Kidney (tissue), 14 donors: ENCODE data around the gene RHEB. TPM values are rescaled to one million over a fixed set of nuclear protein-coding genes. Genes with fewer than 3 reads are reported as not detected.

Experiments
- DNase-seq, 5 donors: peaks; one replicate each; pipeline ENCODE4 v3.0.0-alpha.2; 2013 to 2020
- FAIRE-seq: peaks from 2 replicates; lab custom pipeline; 2012; peaks lifted over from hg19 to GRCh38; lab: Jason Lieb, UNC
- H3K27ac ChIP-seq, 2 donors: one replicate each; pipeline ENCODE4 v1.7.0; 2013; ENCODE audit warnings: low read depth in 2 of 2, low read length in 2 of 2, inconsistent platforms in 1 of 2
- H3K27me3 ChIP-seq: one replicate; pipeline ENCODE4 v1.7.1; 2013; ENCODE audit warnings: low read length, inconsistent platforms; ENCODE audit not compliant: control insufficient read depth, insufficient read depth
- H3K36me3 ChIP-seq, 3 donors: one replicate each; pipeline versions ENCODE4 v1.7.0 to v1.7.1; 2013; ENCODE audit warnings: low read length in 3 of 3, control low read depth in 1 of 3, inconsistent platforms in 1 of 3; ENCODE audit not compliant: insufficient read depth in 3 of 3, control insufficient read depth in 2 of 3
- H3K4me1 ChIP-seq, 3 donors: one replicate each; pipeline versions ENCODE4 v1.7.0 to v1.7.1; 2013; ENCODE audit warnings: low read length in 3 of 3, inconsistent platforms in 1 of 3, low read depth in 1 of 3; ENCODE audit not compliant: control insufficient read depth in 2 of 3, insufficient read depth in 2 of 3
- H3K4me3 ChIP-seq, 3 donors: one replicate each; pipeline versions ENCODE4 v1.7.0 to v1.8.1; 2013; ENCODE audit warnings: low read length in 3 of 3, control low read depth in 1 of 3, inconsistent platforms in 1 of 3
- H3K9ac ChIP-seq, 3 donors: one replicate each; pipeline versions ENCODE4 v1.7.0 to v1.7.1; 2013; ENCODE audit warnings: low read length in 3 of 3, control low read depth in 1 of 3, inconsistent platforms in 1 of 3
- H3K9me3 ChIP-seq, 3 donors: one replicate each; pipeline versions ENCODE4 v1.7.0 to v1.7.1; 2013; ENCODE audit warnings: low read length in 3 of 3, control low read depth in 1 of 3, inconsistent platforms in 1 of 3; ENCODE audit not compliant: control insufficient read depth in 2 of 3, insufficient read depth in 1 of 3
- CTCF ChIP-seq: IDR thresholded peaks from 3 replicates; pipeline ENCODE4 v1.5.1; 2012; ENCODE audit warnings: mild to moderate bottlenecking, moderate library complexity, borderline replicate concordance; ENCODE audit not compliant: insufficient read depth; ENCODE audit errors: extremely low read depth
- intact Hi-C: fragments of 100-400 bp; cut with DNase I; formaldehyde crosslinking; loops from one replicate; pipeline ENCODE4 v1.11.1; 2022
- polyA plus RNA-seq: library from polyadenylated mRNA; stranded (reverse); fragments of 350-450 nt; fragmentation: Illumina TruSeq; extraction: RNeasy Lipid Tissue Mini Kit (QIAGEN cat#74804); gene quantifications from one replicate; pipeline ENCODE4 v1.2.3, GENCODE V29; 2014; ENCODE audit warnings: low read depth, low replicate concordance; ENCODE audit not compliant: insufficient read depth
- total RNA-seq: library from RNA; stranded (reverse); fragmentation: NEBNext Ultra II Directional; extraction: Animal tissue kit (Norgen Biotek cat#: 25700); gene quantifications from one replicate; pipeline ENCODE4 v1.2.1, GENCODE V29; 2021
- donor health status: control.
- donor health status: control.
- donor health status: control.
- donor health status: control.
- donor health status: control.
- donor health status: DM: yes; HTN: yes; CAD: no.
- donor health status: Normal renal cell carcinoma (clear cell type).

The RHEB gene
- total and polyA plus RNA-seq, 2 donors from 2014 or later, result 92.7 to 123 TPM

DNA sequence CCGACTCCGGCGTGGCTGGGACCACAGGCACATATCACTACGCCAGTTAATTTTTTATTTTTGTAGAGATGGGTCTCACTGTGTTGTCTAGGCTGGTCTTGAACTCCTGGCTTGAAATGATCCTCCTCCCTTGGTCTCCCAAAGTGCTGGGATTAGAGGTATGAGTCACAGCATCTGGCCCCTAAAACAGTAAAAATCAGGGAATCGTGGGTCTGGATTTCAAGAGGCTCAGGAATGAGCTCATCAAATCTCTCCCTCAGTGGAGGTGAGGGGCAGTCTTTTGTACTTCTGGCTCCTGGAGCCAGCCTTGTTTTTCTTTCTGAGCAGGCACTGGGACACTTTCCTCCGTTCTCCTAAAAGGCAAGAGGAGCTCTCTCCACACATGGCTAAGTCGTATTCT lies 32.1 kb upstream of the RHEB start:
- H3K4me3 ChIP-seq, result no peak overlapping the region
- FAIRE-seq (no peak), DNase-seq (no peak)
- TF ChIP-seq CTCF, result no peak
- no peaks in the 10 kb centered on the region for H3K9me3 ChIP-seq
- no peaks in the 10 kb centered on the region for H3K27me3 ChIP-seq
- intact Hi-C loops, result no loop called here
- H3K36me3 ChIP-seq, result peaks cover 0 to 2% (median under 1%) of the 10 kb centered on the region in 3 donors
- H3K4me1 ChIP-seq, result peaks cover 0 to 5% (median 0%) of the 10 kb centered on the region in 3 donors
- peak overlapping the region; percentile 41 to 48 for H3K27ac ChIP-seq
- H3K9ac ChIP-seq, result no peak overlapping the region

DNA sequence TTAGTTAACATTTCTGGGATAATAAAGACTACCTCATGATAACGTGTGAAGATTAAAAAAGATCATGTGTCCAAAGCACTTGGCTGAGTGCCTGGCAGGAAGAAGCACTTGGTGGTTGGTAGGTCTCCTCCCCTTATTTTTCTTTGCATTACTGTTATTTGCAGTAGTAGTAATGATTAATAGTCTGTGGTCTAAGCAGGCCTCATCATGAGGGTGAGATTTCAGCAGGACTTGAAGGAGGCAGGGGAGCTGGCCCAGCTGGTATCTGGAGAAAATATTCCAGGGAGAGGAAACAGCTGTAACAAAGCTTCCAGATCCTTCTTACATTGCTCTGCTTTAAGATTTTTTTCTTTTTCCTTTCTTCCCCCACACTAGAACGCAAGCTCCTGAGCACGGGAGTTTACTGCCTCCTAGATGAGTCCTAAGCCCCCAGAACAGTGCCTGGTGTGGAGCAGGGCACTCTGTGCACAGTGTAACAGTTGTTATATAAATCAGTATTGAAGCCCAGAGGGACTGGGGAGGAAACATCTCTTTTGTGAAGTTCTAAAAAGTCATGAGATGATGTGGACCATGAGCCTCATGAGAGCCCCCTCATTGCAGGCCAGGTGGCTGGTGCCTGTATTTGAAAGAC lies 31.1 kb upstream of the RHEB start:
- Histone ChIP-seq H3K36me3 (peaks cover 0 to 2% (median 0%) of the 10 kb centered on the region in 3 donors), H3K4me3 (no peak overlapping the region), H3K4me1 (peaks cover 0 to 5% (median 0%) of the 10 kb centered on the region in 3 donors), H3K9ac (no peak overlapping the region), H3K27ac (no peak overlapping the region), H3K9me3 (no peaks in the 10 kb centered on the region), H3K27me3 (no peaks in the 10 kb centered on the region)
- DNase-seq (peak in 3 of 5 donors; percentile 39 to 74 (median 64)), FAIRE-seq (no peak)
- intact Hi-C loops, result no loop called here
- no peak for TF ChIP-seq CTCF

- no peak for TF ChIP-seq CTCF
- Histone ChIP-seq H3K27ac (no peak overlapping the region), H3K9me3 (no peaks in the 10 kb centered on the region), H3K9ac (no peak overlapping the region), H3K27me3 (no peaks in the 10 kb centered on the region), H3K4me1 (peaks cover 0 to 5% (median 0%) of the 10 kb centered on the region in 3 donors), H3K36me3 (no peaks in the 10 kb centered on the region), H3K4me3 (no peak overlapping the region)
- FAIRE-seq (no peak), DNase-seq (no peak)
- intact Hi-C loops, result no loop called here
Measured at GRCh38 chr7:151549644-151550043, 29.9 kb upstream of the RHEB start.

DNA sequence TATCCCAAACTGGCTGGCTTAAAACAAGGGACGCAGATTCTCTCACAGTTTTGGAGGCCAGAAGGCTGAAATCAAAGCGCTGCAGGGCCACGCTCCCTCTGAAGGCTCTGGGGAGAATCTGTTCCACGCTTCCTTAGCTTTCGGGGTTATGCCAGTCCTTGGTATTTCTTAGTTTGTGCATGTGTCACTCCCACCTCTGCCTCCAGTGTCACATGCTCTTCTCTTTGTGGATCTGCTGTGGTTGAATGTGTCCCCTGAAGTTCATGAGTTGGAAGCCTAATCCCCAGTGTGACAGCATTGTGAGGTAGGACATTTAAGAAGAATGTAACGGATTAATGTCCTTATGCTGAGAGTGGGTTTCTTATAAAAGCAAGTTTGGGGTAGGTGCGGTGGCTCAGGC lies 29.4 kb upstream of the RHEB start:
- FAIRE-seq (no peak), DNase-seq (peak in 1 of 5 donors; percentile 16)
- no peak for TF ChIP-seq CTCF
- no peaks in the 10 kb centered on the region for H3K27me3 ChIP-seq
- H3K9me3 ChIP-seq, result no peaks in the 10 kb centered on the region
- peaks cover 0 to 5% (median 0%) of the 10 kb centered on the region in 3 donors for H3K4me1 ChIP-seq
- no peak overlapping the region for H3K4me3 ChIP-seq
- H3K36me3 ChIP-seq, result no peaks in the 10 kb centered on the region
- no peak overlapping the region for H3K9ac ChIP-seq
- intact Hi-C loops, result no loop called here
- H3K27ac ChIP-seq, result no peak overlapping the region
